Fibroblast of lung (primary cell): ENCODE data around the gene NEO1. TPM values are rescaled to one million over a fixed set of nuclear protein-coding genes. Genes with fewer than 3 reads are reported as not detected.

Experiments
- DNase-seq, 2 donors: peaks; one replicate each; pipeline versions ENCODE4 v3.0.0 to v3.0.0-alpha.2; 2010; ENCODE audit warnings: low read depth in 2 of 2
- H2AFZ ChIP-seq: 2 replicates; pipeline ENCODE4 v1.5.1; 2012; ENCODE audit warnings: low read length, control low read depth, inconsistent platforms
- H3K27ac ChIP-seq: 2 replicates; pipeline ENCODE4 v1.5.1; 2011; ENCODE audit warnings: low read length, control low read depth; ENCODE audit not compliant: insufficient read depth
- H3K27me3 ChIP-seq: 2 replicates; pipeline ENCODE4 v1.5.1; 2011; ENCODE audit warnings: mild to moderate bottlenecking, low read length; ENCODE audit not compliant: control insufficient read depth, insufficient read depth
- H3K36me3 ChIP-seq: 2 replicates; pipeline ENCODE4 v1.5.1; 2011; ENCODE audit warnings: low read length; ENCODE audit not compliant: control insufficient read depth, insufficient read depth
- H3K4me1 ChIP-seq: 2 replicates; pipeline ENCODE4 v1.5.1; 2011; ENCODE audit warnings: low read length; ENCODE audit not compliant: control insufficient read depth, insufficient read depth; ENCODE audit errors: extremely low read depth
- H3K4me2 ChIP-seq: 2 replicates; pipeline ENCODE4 v1.5.1; 2011; ENCODE audit warnings: low read length, control low read depth; ENCODE audit not compliant: insufficient read depth; ENCODE audit errors: extremely low read depth
- H3K4me3 ChIP-seq, 4 experiments: fragments of 200-600 bp in 1 of 4; sonication (generic) in 1 of 4; replicated peaks in 1 of 4; 2 replicates each; pipeline ENCODE4 v1.5.1; 2011 to 2016; ENCODE audit warnings: low read length in 4 of 4, low read depth in 3 of 4, mild to moderate bottlenecking in 3 of 4, control low read depth in 2 of 4, inconsistent platforms in 1 of 4, mixed read lengths in 1 of 4; ENCODE audit not compliant: insufficient read depth in 1 of 4; ENCODE audit errors: control extremely low read depth in 1 of 4
- H3K79me2 ChIP-seq: 2 replicates; pipeline ENCODE4 v1.5.1; 2012; ENCODE audit warnings: mild to moderate bottlenecking, low read length, inconsistent platforms; ENCODE audit not compliant: control insufficient read depth, insufficient read depth
- H3K9ac ChIP-seq: 2 replicates; pipeline ENCODE4 v1.5.1; 2011; ENCODE audit warnings: mild to moderate bottlenecking, low read length, control low read depth; ENCODE audit not compliant: insufficient read depth
- H3K9me3 ChIP-seq: 2 replicates; pipeline ENCODE4 v1.5.1; 2012; ENCODE audit warnings: low read depth, low read length; ENCODE audit not compliant: control insufficient read depth, insufficient read depth
- H4K20me1 ChIP-seq: 2 replicates; pipeline ENCODE4 v1.5.1; 2011; ENCODE audit warnings: low read length; ENCODE audit not compliant: control insufficient read depth, insufficient read depth; ENCODE audit errors: extremely low read depth
- EZH2 ChIP-seq: IDR thresholded peaks from 2 replicates; pipeline ENCODE4 v1.5.1; 2012; ENCODE audit warnings: low read length, control low read depth, mild to moderate bottlenecking; ENCODE audit errors: missing control alignments
- polyA plus RNA-seq, 2 donors: library from polyadenylated mRNA; depleted of rRNA in 1 of 2; stranded (reverse) in 1 of 2; unstranded in 1 of 2; fragments of >200 nt; gene quantifications; 2 replicates each; pipeline ENCODE4 v1.2.1, GENCODE V29; 2011 to 2012; ENCODE audit warnings: missing spikeins in 1 of 2
- total RNA-seq: library from RNA; depleted of rRNA; stranded (reverse); fragments of >200 nt; gene quantifications from 2 replicates; pipeline ENCODE4 v1.2.1, GENCODE V29; 2014
- TF ChIP-seq, protein P1 (sequence below), 2 donors: IDR thresholded peaks in 1 of 2; conservative IDR thresholded peaks in 1 of 2; 1 replicate in 1 of 2; 2 replicates in 1 of 2; pipeline ENCODE4 v1.5.1; 2011 to 2012; ENCODE audit warnings: low read length in 2 of 2, control low read depth in 1 of 2, inconsistent platforms in 1 of 2, low read depth in 1 of 2, mild to moderate bottlenecking in 1 of 2

NEO1 gene
- total and polyA plus RNA-seq, 2 donors (not counting 1 experiment from before 2014, with no cell fraction given), result 6.2 to 19.3 TPM

DNA sequence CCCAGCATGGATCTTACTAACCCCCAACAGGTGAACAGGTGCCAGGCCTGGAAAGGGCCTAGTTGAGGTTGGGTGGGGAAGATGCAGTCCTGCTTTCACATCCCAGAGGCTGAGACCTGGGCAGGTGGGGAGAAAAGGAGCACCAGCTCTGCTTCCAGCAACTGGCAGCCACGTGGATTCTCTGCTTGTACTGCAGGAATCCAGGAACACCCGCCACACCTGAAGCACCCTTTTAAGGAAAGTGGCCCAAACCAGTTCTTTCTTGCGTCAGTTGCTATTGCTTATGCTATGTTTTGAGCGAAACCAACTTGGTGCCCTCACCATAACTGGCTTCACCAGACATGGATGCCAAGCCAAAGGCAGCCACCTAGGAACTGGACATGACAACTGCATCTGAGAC is 28.1 kb upstream of the NEO1 start:
- no peak for DNase-seq
- Histone ChIP-seq H3K4me1 (no peaks in the 10 kb centered on the region), H3K27me3 (peaks cover 5% of the 10 kb centered on the region), H2AFZ (no peak overlapping the region), H3K79me2 (no peaks in the 10 kb centered on the region), H3K4me3 (no peak overlapping the region), H3K36me3 (no peaks in the 10 kb centered on the region), H4K20me1 (no peaks in the 10 kb centered on the region), H3K9me3 (no peaks in the 10 kb centered on the region), H3K4me2 (no peak overlapping the region), H3K27ac (no peak overlapping the region), H3K9ac (no peak overlapping the region)
- no peak for TF ChIP-seq EZH2
- TF ChIP-seq, protein P1, sequence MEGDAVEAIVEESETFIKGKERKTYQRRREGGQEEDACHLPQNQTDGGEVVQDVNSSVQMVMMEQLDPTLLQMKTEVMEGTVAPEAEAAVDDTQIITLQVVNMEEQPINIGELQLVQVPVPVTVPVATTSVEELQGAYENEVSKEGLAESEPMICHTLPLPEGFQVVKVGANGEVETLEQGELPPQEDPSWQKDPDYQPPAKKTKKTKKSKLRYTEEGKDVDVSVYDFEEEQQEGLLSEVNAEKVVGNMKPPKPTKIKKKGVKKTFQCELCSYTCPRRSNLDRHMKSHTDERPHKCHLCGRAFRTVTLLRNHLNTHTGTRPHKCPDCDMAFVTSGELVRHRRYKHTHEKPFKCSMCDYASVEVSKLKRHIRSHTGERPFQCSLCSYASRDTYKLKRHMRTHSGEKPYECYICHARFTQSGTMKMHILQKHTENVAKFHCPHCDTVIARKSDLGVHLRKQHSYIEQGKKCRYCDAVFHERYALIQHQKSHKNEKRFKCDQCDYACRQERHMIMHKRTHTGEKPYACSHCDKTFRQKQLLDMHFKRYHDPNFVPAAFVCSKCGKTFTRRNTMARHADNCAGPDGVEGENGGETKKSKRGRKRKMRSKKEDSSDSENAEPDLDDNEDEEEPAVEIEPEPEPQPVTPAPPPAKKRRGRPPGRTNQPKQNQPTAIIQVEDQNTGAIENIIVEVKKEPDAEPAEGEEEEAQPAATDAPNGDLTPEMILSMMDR (conservative IDR thresholded peaks at IDR 0.05 in 1 of 2, IDR thresholded peaks at IDR 0.05 in 1 of 2; ENCODE audit: low read depth in 1 of 2, low read length in 2 of 2), result no peak

DNA sequence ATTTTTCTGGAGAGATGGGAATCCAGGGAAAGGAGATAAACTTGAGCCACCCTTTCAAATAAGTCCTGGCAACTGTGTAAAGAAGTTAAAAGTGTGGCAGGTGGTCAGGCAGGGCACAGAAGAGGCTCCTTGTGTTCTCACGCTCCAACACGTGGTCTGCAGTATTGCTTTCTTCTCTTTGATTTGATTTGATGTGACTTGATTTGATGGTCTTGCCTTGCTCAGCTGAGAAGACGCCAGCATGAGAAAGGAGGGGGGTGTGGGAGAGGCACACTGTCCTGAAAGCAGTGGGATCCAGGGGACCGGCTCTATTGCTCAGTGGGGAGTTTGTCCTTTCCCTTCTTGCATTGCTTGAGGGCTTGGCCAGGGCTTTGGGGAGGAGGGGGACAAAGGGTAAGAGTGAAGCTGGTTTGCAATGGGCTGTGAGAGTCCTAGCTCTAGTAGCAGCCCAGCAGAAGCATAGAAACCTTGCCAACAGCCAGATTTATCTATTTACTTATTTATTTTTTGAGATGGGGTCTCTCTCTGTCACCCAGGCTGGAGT is 25.7 kb upstream of the NEO1 start:
- H4K20me1 ChIP-seq, result no peaks in the 10 kb centered on the region
- H3K27me3 ChIP-seq, result peaks cover 5% of the 10 kb centered on the region
- no peak overlapping the region for H3K27ac ChIP-seq
- H3K9ac ChIP-seq, result no peak overlapping the region
- no peak for TF ChIP-seq EZH2
- TF ChIP-seq, protein P1 (conservative IDR thresholded peaks at IDR 0.05 in 1 of 2, IDR thresholded peaks at IDR 0.05 in 1 of 2; ENCODE audit: low read depth in 1 of 2, low read length in 2 of 2), result no peak
- H3K36me3 ChIP-seq, result no peaks in the 10 kb centered on the region
- DNase-seq, result no peak
- H3K4me3 ChIP-seq, result no peak overlapping the region
- H3K9me3 ChIP-seq, result no peaks in the 10 kb centered on the region
- H2AFZ ChIP-seq, result no peak overlapping the region
- H3K4me1 ChIP-seq, result no peaks in the 10 kb centered on the region
- no peaks in the 10 kb centered on the region for H3K79me2 ChIP-seq
- no peak overlapping the region for H3K4me2 ChIP-seq

DNA sequence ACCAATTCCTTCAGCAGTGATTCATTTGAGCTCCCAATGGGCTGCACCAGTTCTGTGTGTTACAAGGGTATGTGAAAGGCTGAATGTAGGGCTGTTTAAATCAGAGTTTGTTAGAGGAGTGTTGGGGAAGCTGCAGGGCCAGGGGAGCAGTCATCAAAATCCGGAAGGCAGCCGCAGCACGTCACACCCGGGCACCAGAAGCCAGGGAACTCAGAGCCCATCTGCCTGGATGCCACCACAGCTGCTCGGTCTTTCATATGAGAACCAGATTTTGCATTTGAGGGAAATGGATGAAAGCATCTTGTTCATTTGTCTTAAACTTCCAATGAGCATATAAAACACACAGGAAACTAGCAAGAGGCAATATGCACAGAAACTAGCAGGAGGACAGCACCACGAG is 24.2 kb upstream of the NEO1 start:
- H3K79me2 ChIP-seq, result no peaks in the 10 kb centered on the region
- no peaks in the 10 kb centered on the region for H4K20me1 ChIP-seq
- peaks cover 6% of the 10 kb centered on the region for H3K27me3 ChIP-seq
- no peak overlapping the region for H3K4me3 ChIP-seq
- H3K27ac ChIP-seq, result no peak overlapping the region
- H3K4me2 ChIP-seq, result no peak overlapping the region
- no peak overlapping the region for H2AFZ ChIP-seq
- DNase-seq, result no peak
- no peaks in the 10 kb centered on the region for H3K4me1 ChIP-seq
- no peaks in the 10 kb centered on the region for H3K9me3 ChIP-seq
- TF ChIP-seq, protein P1 (conservative IDR thresholded peaks at IDR 0.05 in 1 of 2, IDR thresholded peaks at IDR 0.05 in 1 of 2; ENCODE audit: low read depth in 1 of 2, low read length in 2 of 2), result no peak
- TF ChIP-seq EZH2, result no peak
- no peaks in the 10 kb centered on the region for H3K36me3 ChIP-seq
- H3K9ac ChIP-seq, result no peak overlapping the region
